DOHH2 (cell line): ENCODE data around the gene GLCE.

Experiments used
- H3F3A ChIP-seq: fragments of 200-600 bp; sonication (generic), shearing (Covaris generic); 2 replicates; pipeline ENCODE4 v1.6.0; 2016; ENCODE audit warnings: antibody characterized with exemption, mild to moderate bottlenecking; ENCODE audit not compliant: control insufficient read depth, insufficient read depth
- H3K27ac ChIP-seq: fragments of 200-600 bp; sonication (generic); 2 replicates; pipeline ENCODE4 v1.5.1; 2014; ENCODE audit warnings: low read depth, mild to moderate bottlenecking, low read length, moderate library complexity
- H3K27me3 ChIP-seq: fragments of 200-600 bp; sonication (generic); 2 replicates; pipeline ENCODE4 v1.6.1; 2014; ENCODE audit warnings: mild to moderate bottlenecking, low read length, mixed read lengths; ENCODE audit not compliant: control insufficient read depth
- H3K36me3 ChIP-seq: fragments of 200-600 bp; sonication (generic); 2 replicates; pipeline ENCODE4 v1.6.1; 2014; ENCODE audit warnings: mild to moderate bottlenecking, low read length, moderate library complexity, mixed read lengths; ENCODE audit not compliant: control insufficient read depth
- H3K4me1 ChIP-seq: fragments of 200-600 bp; sonication (generic); 2 replicates; pipeline ENCODE4 v1.6.1; 2014; ENCODE audit warnings: mild to moderate bottlenecking, low read length, mixed read lengths; ENCODE audit not compliant: control insufficient read depth
- H3K4me2 ChIP-seq: fragments of 200-600 bp; sonication (generic); 2 replicates; pipeline ENCODE4 v1.6.0; 2014; ENCODE audit warnings: mild to moderate bottlenecking, low read length, moderate library complexity
- H3K4me3 ChIP-seq: fragments of 200-600 bp; sonication (generic); 2 replicates; pipeline ENCODE4 v1.5.1; 2014; ENCODE audit warnings: mild to moderate bottlenecking, low read length, mixed read lengths
- H3K79me2 ChIP-seq: fragments of 200-600 bp; sonication (generic); 2 replicates; pipeline ENCODE4 v1.6.1; 2014; ENCODE audit warnings: mild to moderate bottlenecking, low read length, mixed read lengths; ENCODE audit not compliant: control insufficient read depth
- H3K9me2 ChIP-seq: fragments of 200-600 bp; sonication (generic); replicated peaks from 2 replicates; pipeline ENCODE4 v1.6.1; 2014; ENCODE audit warnings: mild to moderate bottlenecking, low read length, mixed read lengths; ENCODE audit not compliant: control insufficient read depth
- H3K9me3 ChIP-seq: fragments of 200-600 bp; sonication (generic); 2 replicates; pipeline ENCODE4 v1.6.1; 2014; ENCODE audit warnings: antibody characterized with exemption, low read length, mixed read lengths; ENCODE audit not compliant: control insufficient read depth, insufficient read depth
- H4K20me1 ChIP-seq: fragments of 200-600 bp; sonication (generic); 2 replicates; pipeline ENCODE4 v1.6.0; 2014; ENCODE audit warnings: low read depth, mild to moderate bottlenecking, antibody characterized with exemption, low read length, moderate library complexity; ENCODE audit not compliant: control insufficient read depth, insufficient read depth
- CTCF ChIP-seq: fragments of 200-600 bp; sonication (generic); IDR thresholded peaks from one replicate; pipeline ENCODE4 v1.5.1; 2014; ENCODE audit warnings: antibody characterized with exemption, mild to moderate bottlenecking, low read depth, low read length; ENCODE audit not compliant: poor library complexity, severe bottlenecking
- EZH2phosphoT487 ChIP-seq: fragments of 200-600 bp; sonication (generic); IDR thresholded peaks from 2 replicates; pipeline ENCODE4 v1.6.1; 2017; ENCODE audit warnings: borderline replicate concordance, mild to moderate bottlenecking, antibody characterized with exemption, low read length, moderate library complexity, mixed read lengths

Gene GLCE

GRCh38 chr15:69279636-69280035 lies 119.2 kb downstream of the GLCE start:
- TF ChIP-seq EZH2phosphoT487 (no peak), CTCF (no peak)
- no peak overlapping the region for H3K4me2 ChIP-seq
- no peaks in the 10 kb centered on the region for H3F3A ChIP-seq
- H3K4me3 ChIP-seq: no peak overlapping the region
- H3K79me2 ChIP-seq: no peaks in the 10 kb centered on the region
- no peaks in the 10 kb centered on the region for H3K9me2 ChIP-seq
- H3K27ac ChIP-seq: no peak overlapping the region
- H4K20me1 ChIP-seq: no peaks in the 10 kb centered on the region
- H3K4me1 ChIP-seq: no peaks in the 10 kb centered on the region
- no peaks in the 10 kb centered on the region for H3K36me3 ChIP-seq
- H3K9me3 ChIP-seq: no peaks in the 10 kb centered on the region
- no peaks in the 10 kb centered on the region for H3K27me3 ChIP-seq

GRCh38 chr15:69280783-69281182 lies 120.3 kb downstream of the GLCE start:
- H3K27me3 ChIP-seq: no peaks in the 10 kb centered on the region
- no peak overlapping the region for H3K4me2 ChIP-seq
- no peak for TF ChIP-seq EZH2phosphoT487
- no peak for TF ChIP-seq CTCF
- no peaks in the 10 kb centered on the region for H3K9me2 ChIP-seq
- H3K4me1 ChIP-seq: no peaks in the 10 kb centered on the region
- no peak overlapping the region for H3K27ac ChIP-seq
- no peaks in the 10 kb centered on the region for H4K20me1 ChIP-seq
- no peak overlapping the region for H3K4me3 ChIP-seq
- no peaks in the 10 kb centered on the region for H3F3A ChIP-seq
- no peaks in the 10 kb centered on the region for H3K36me3 ChIP-seq
- no peaks in the 10 kb centered on the region for H3K9me3 ChIP-seq
- H3K79me2 ChIP-seq: no peaks in the 10 kb centered on the region

GRCh38 chr15:69282104-69282743 lies 121.8 kb downstream of the GLCE start:
- Histone ChIP-seq H3K9me3 (no peaks in the 10 kb centered on the region), H3K27ac (no peak overlapping the region), H3K4me2 (no peak overlapping the region), H3K4me3 (no peak overlapping the region), H4K20me1 (0 out of 2 replicates have a peak, but pooled peaks cover under 1% of the 10 kb centered on the region), H3K36me3 (no peaks in the 10 kb centered on the region), H3K27me3 (no peaks in the 10 kb centered on the region), H3K4me1 (no peaks in the 10 kb centered on the region), H3F3A (no peaks in the 10 kb centered on the region), H3K9me2 (no peaks in the 10 kb centered on the region), H3K79me2 (no peaks in the 10 kb centered on the region)
- TF ChIP-seq CTCF: no peak
- TF ChIP-seq EZH2phosphoT487: no peak
